ENCODE measurements around the gene ZCCHC4. TPM values are rescaled to one million over a fixed set of nuclear protein-coding genes. Genes with fewer than 3 reads are reported as not detected.

Gene ZCCHC4
- total RNA-seq, 1 donor from 2014 or later: 42.8 TPM

GRCh38 chr4:25301471-25301870 is 11.1 kb upstream of the ZCCHC4 start:
- no peaks in the 10 kb centered on the region for H3K9me3 ChIP-seq (ENCODE audit: control insufficient read depth in 3 of 3, low read length in 3 of 3)
- no peak overlapping the region for H3K4me3 ChIP-seq (ENCODE audit: low read length in 3 of 3)
- H3K27me3 ChIP-seq (ENCODE audit: control insufficient read depth in 3 of 3, insufficient read depth in 3 of 3, low read length in 3 of 3): peaks cover 0 to 6% (median 0%) of the 10 kb centered on the region in 3 donors
- no peak overlapping the region for H3K9ac ChIP-seq (ENCODE audit: low read depth in 1 of 3, low read length in 3 of 3)
- H3K36me3 ChIP-seq (ENCODE audit: control insufficient read depth in 3 of 3, insufficient read depth in 3 of 3, low read length in 3 of 3): no peaks in the 10 kb centered on the region
- H3K27ac ChIP-seq (ENCODE audit: low read depth, low read length): no peak overlapping the region
- H3K4me1 ChIP-seq (ENCODE audit: control insufficient read depth in 3 of 3, insufficient read depth in 3 of 3, low read length in 3 of 3): no peaks in the 10 kb centered on the region

GRCh38 chr4:25302626-25303025 is 9.9 kb upstream of the ZCCHC4 start:
- Histone ChIP-seq H3K27ac (ENCODE audit: low read depth, low read length) (no peak overlapping the region), H3K4me3 (ENCODE audit: low read length in 3 of 3) (no peak overlapping the region), H3K36me3 (ENCODE audit: control insufficient read depth in 3 of 3, insufficient read depth in 3 of 3, low read length in 3 of 3) (no peaks in the 10 kb centered on the region), H3K4me1 (ENCODE audit: control insufficient read depth in 3 of 3, insufficient read depth in 3 of 3, low read length in 3 of 3) (no peaks in the 10 kb centered on the region), H3K9ac (ENCODE audit: low read depth in 1 of 3, low read length in 3 of 3) (no peak overlapping the region), H3K9me3 (ENCODE audit: control insufficient read depth in 3 of 3, low read length in 3 of 3) (no peaks in the 10 kb centered on the region), H3K27me3 (ENCODE audit: control insufficient read depth in 3 of 3, insufficient read depth in 3 of 3, low read length in 3 of 3) (peaks cover 0 to 6% (median 3%) of the 10 kb centered on the region in 3 donors)

- no peak overlapping the region for H3K27ac ChIP-seq (ENCODE audit: low read depth, low read length)
- no peak overlapping the region for H3K4me3 ChIP-seq (ENCODE audit: low read length in 3 of 3)
- H3K36me3 ChIP-seq (ENCODE audit: control insufficient read depth in 3 of 3, insufficient read depth in 3 of 3, low read length in 3 of 3): no peaks in the 10 kb centered on the region
- no peaks in the 10 kb centered on the region for H3K9me3 ChIP-seq (ENCODE audit: control insufficient read depth in 3 of 3, low read length in 3 of 3)
- H3K4me1 ChIP-seq (ENCODE audit: control insufficient read depth in 3 of 3, insufficient read depth in 3 of 3, low read length in 3 of 3): no peaks in the 10 kb centered on the region
- no peak overlapping the region for H3K9ac ChIP-seq (ENCODE audit: low read depth in 1 of 3, low read length in 3 of 3)
- H3K27me3 ChIP-seq (ENCODE audit: control insufficient read depth in 3 of 3, insufficient read depth in 3 of 3, low read length in 3 of 3): peaks cover 0 to 6% (median 6%) of the 10 kb centered on the region in 3 donors
Measured at GRCh38 chr4:25303578-25303977, 9.0 kb upstream of the ZCCHC4 start.

- no peak overlapping the region for H3K27ac ChIP-seq (ENCODE audit: low read depth, low read length)
- H3K9me3 ChIP-seq (ENCODE audit: control insufficient read depth in 3 of 3, low read length in 3 of 3): no peaks in the 10 kb centered on the region
- no peaks in the 10 kb centered on the region for H3K36me3 ChIP-seq (ENCODE audit: control insufficient read depth in 3 of 3, insufficient read depth in 3 of 3, low read length in 3 of 3)
- peaks cover 0 to 7% (median under 1%) of the 10 kb centered on the region in 3 donors for H3K27me3 ChIP-seq (ENCODE audit: control insufficient read depth in 3 of 3, insufficient read depth in 3 of 3, low read length in 3 of 3)
- H3K9ac ChIP-seq (ENCODE audit: low read depth in 1 of 3, low read length in 3 of 3): no peak overlapping the region
- no peak overlapping the region for H3K4me3 ChIP-seq (ENCODE audit: low read length in 3 of 3)
- no peaks in the 10 kb centered on the region for H3K4me1 ChIP-seq (ENCODE audit: control insufficient read depth in 3 of 3, insufficient read depth in 3 of 3, low read length in 3 of 3)
Measured at GRCh38 chr4:25306518-25307057, 6.0 kb upstream of the ZCCHC4 start.

GRCh38 chr4:25307596-25307995 is 5.0 kb upstream of the ZCCHC4 start:
- Histone ChIP-seq H3K36me3 (ENCODE audit: control insufficient read depth in 3 of 3, insufficient read depth in 3 of 3, low read length in 3 of 3) (no peaks in the 10 kb centered on the region), H3K9me3 (ENCODE audit: control insufficient read depth in 3 of 3, low read length in 3 of 3) (no peaks in the 10 kb centered on the region), H3K9ac (ENCODE audit: low read depth in 1 of 3, low read length in 3 of 3) (no peak overlapping the region), H3K4me1 (ENCODE audit: control insufficient read depth in 3 of 3, insufficient read depth in 3 of 3, low read length in 3 of 3) (peaks cover 0 to 2% (median 0%) of the 10 kb centered on the region in 3 donors), H3K27ac (ENCODE audit: low read depth, low read length) (no peak overlapping the region), H3K4me3 (ENCODE audit: low read length in 3 of 3) (no peak overlapping the region), H3K27me3 (ENCODE audit: control insufficient read depth in 3 of 3, insufficient read depth in 3 of 3, low read length in 3 of 3) (peaks cover 0 to 7% (median 0%) of the 10 kb centered on the region in 3 donors)

GRCh38 chr4:25308306-25308705 is 4.3 kb upstream of the ZCCHC4 start:
- H3K27ac ChIP-seq (ENCODE audit: low read depth, low read length): no peak overlapping the region
- H3K27me3 ChIP-seq (ENCODE audit: control insufficient read depth in 3 of 3, insufficient read depth in 3 of 3, low read length in 3 of 3): peaks cover 0 to 7% (median 0%) of the 10 kb centered on the region in 3 donors
- H3K9ac ChIP-seq (ENCODE audit: low read depth in 1 of 3, low read length in 3 of 3): no peak overlapping the region
- no peak overlapping the region for H3K4me3 ChIP-seq (ENCODE audit: low read length in 3 of 3)
- H3K36me3 ChIP-seq (ENCODE audit: control insufficient read depth in 3 of 3, insufficient read depth in 3 of 3, low read length in 3 of 3): no peaks in the 10 kb centered on the region
- H3K9me3 ChIP-seq (ENCODE audit: control insufficient read depth in 3 of 3, low read length in 3 of 3): no peaks in the 10 kb centered on the region
- H3K4me1 ChIP-seq (ENCODE audit: control insufficient read depth in 3 of 3, insufficient read depth in 3 of 3, low read length in 3 of 3): peaks cover 2 to 5% (median 3%) of the 10 kb centered on the region in 3 donors

GRCh38 chr4:25308761-25309160 is 3.8 kb upstream of the ZCCHC4 start:
- Histone ChIP-seq H3K27me3 (ENCODE audit: control insufficient read depth in 3 of 3, insufficient read depth in 3 of 3, low read length in 3 of 3) (peaks cover 0 to 7% (median 0%) of the 10 kb centered on the region in 3 donors), H3K4me3 (ENCODE audit: low read length in 3 of 3) (no peak overlapping the region), H3K27ac (ENCODE audit: low read depth, low read length) (no peak overlapping the region), H3K4me1 (ENCODE audit: control insufficient read depth in 3 of 3, insufficient read depth in 3 of 3, low read length in 3 of 3) (peaks cover 7 to 10% (median 7%) of the 10 kb centered on the region in 3 donors), H3K36me3 (ENCODE audit: control insufficient read depth in 3 of 3, insufficient read depth in 3 of 3, low read length in 3 of 3) (no peaks in the 10 kb centered on the region), H3K9me3 (ENCODE audit: control insufficient read depth in 3 of 3, low read length in 3 of 3) (no peaks in the 10 kb centered on the region), H3K9ac (ENCODE audit: low read depth in 1 of 3, low read length in 3 of 3) (no peak overlapping the region)

GRCh38 chr4:25310066-25310802 is 2.3 kb upstream of the ZCCHC4 start:
- Histone ChIP-seq H3K4me3 (ENCODE audit: low read length in 3 of 3) (no peak overlapping the region), H3K36me3 (ENCODE audit: control insufficient read depth in 3 of 3, insufficient read depth in 3 of 3, low read length in 3 of 3) (peaks cover 0 to 4% (median 2%) of the 10 kb centered on the region in 3 donors), H3K9me3 (ENCODE audit: control insufficient read depth in 3 of 3, low read length in 3 of 3) (no peaks in the 10 kb centered on the region), H3K9ac (ENCODE audit: low read depth in 1 of 3, low read length in 3 of 3) (no peak overlapping the region), H3K27me3 (ENCODE audit: control insufficient read depth in 3 of 3, insufficient read depth in 3 of 3, low read length in 3 of 3) (peaks cover 0 to 7% (median 0%) of the 10 kb centered on the region in 3 donors), H3K4me1 (ENCODE audit: control insufficient read depth in 3 of 3, insufficient read depth in 3 of 3, low read length in 3 of 3) (peaks cover 7 to 10% (median 7%) of the 10 kb centered on the region in 3 donors), H3K27ac (ENCODE audit: low read depth, low read length) (no peak overlapping the region)

GRCh38 chr4:25310803-25311166 is 1.8 kb upstream of the ZCCHC4 start:
- H3K9ac ChIP-seq (ENCODE audit: low read depth in 1 of 3, low read length in 3 of 3): no peak overlapping the region
- H3K9me3 ChIP-seq (ENCODE audit: control insufficient read depth in 3 of 3, low read length in 3 of 3): no peaks in the 10 kb centered on the region
- peaks cover 7 to 10% (median 7%) of the 10 kb centered on the region in 3 donors for H3K4me1 ChIP-seq (ENCODE audit: control insufficient read depth in 3 of 3, insufficient read depth in 3 of 3, low read length in 3 of 3)
- peaks cover 1 to 10% (median 2%) of the 10 kb centered on the region in 3 donors for H3K36me3 ChIP-seq (ENCODE audit: control insufficient read depth in 3 of 3, insufficient read depth in 3 of 3, low read length in 3 of 3)
- no peak overlapping the region for H3K4me3 ChIP-seq (ENCODE audit: low read length in 3 of 3)
- no peak overlapping the region for H3K27ac ChIP-seq (ENCODE audit: low read depth, low read length)
- peaks cover 0 to 7% (median 0%) of the 10 kb centered on the region in 3 donors for H3K27me3 ChIP-seq (ENCODE audit: control insufficient read depth in 3 of 3, insufficient read depth in 3 of 3, low read length in 3 of 3)

- H3K27ac ChIP-seq (ENCODE audit: low read depth, low read length): no peak overlapping the region
- H3K4me1 ChIP-seq (ENCODE audit: control insufficient read depth in 3 of 3, insufficient read depth in 3 of 3, low read length in 3 of 3): peaks cover 7 to 10% (median 7%) of the 10 kb centered on the region in 3 donors
- H3K36me3 ChIP-seq (ENCODE audit: control insufficient read depth in 3 of 3, insufficient read depth in 3 of 3, low read length in 3 of 3): peaks cover 3 to 10% (median 8%) of the 10 kb centered on the region in 3 donors
- no peaks in the 10 kb centered on the region for H3K9me3 ChIP-seq (ENCODE audit: control insufficient read depth in 3 of 3, low read length in 3 of 3)
- H3K4me3 ChIP-seq (ENCODE audit: low read length in 3 of 3): peak overlapping the region; percentile 94 to 97 (median 95)
- H3K27me3 ChIP-seq (ENCODE audit: control insufficient read depth in 3 of 3, insufficient read depth in 3 of 3, low read length in 3 of 3): peaks cover 0 to 3% (median 0%) of the 10 kb centered on the region in 3 donors
- peak overlapping the region; percentile 71 to 93 (median 89) for H3K9ac ChIP-seq (ENCODE audit: low read depth in 1 of 3, low read length in 3 of 3)
Measured at GRCh38 chr4:25313201-25313895, 774 bp downstream of the ZCCHC4 start.

Measured in skeletal muscle tissue (tissue), 4 donors.